Globus pallidus (tissue), 1 donor: ENCODE data around the gene UPP2.

Source experiments
- DNase-seq: peaks from one replicate; pipeline ENCODE4 v3.0.0-alpha.2; 2015; ENCODE audit warnings: low spot score

The UPP2 gene

DNA sequence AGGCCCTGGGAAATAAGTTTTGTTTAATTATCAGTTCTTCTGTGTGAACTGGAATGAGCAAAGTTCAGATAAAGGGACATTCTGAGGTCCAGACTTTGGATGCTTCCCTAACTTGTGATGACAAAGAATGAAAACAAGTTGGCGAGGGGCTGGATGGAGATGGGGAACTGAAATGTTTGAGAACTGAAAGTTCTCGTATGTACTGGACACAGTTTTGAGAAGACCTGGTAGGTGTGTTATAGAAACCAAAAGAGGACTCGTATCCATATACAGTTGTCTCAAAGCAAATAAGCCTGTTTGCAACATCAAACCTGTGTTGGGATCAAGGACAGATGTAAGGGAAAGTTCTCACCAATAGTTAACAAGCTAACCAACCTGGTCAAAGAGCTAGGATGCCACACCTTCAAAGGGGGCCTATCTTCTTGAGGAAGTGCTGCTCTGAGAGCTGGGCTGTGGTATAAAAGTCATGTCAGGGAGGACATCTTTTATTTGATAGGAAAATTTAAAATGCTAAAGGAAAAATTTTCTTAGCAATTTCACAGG is at the start of gene UPP2:
UPP2 (plus strand) TSS at position 493 of the 543 bp plus-strand sequence. CDS start 188 bp downstream, outside the sequence.
- no peak for DNase-seq

DNA sequence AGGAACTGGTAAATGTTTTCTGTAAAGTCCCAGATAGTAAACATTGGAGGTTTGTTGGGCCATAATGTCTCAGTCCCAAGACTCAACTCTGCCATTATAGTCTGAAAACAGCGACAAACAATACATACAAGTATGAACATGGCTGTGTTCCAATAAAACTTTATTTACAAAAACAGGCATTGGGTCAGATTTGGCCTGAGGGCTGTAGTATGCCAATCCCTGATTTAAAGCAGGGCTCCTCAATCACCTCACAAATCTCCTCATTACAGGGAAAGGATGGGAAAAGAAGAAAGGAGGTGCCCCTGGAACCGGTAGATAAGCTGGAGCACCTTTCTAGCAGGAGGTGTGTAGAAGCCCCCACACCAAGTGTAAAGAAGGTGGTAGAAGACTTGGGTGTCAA is 48.9 kb upstream of the UPP2 start:
- DNase-seq, result no peak

DNA sequence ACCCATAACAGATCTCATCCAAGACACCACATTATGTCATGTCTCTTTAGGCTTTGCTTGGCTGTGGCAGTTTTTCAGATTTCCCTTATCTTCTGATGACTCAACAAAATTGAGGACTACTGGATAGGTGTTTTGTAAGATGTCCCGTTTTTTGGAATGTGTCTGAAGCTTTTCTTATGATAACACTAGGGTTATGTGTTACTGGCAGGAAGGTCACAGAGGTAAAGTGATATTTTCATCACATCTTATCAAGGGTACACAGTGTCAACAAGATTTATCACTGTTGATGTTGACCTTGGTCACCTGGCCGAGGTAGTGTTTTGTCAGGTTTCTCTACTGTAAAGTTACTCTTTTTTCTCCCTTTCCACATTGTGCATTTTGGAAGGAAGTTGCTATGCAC is 44.8 kb upstream of the UPP2 start:
- DNase-seq, result no peak

DNA sequence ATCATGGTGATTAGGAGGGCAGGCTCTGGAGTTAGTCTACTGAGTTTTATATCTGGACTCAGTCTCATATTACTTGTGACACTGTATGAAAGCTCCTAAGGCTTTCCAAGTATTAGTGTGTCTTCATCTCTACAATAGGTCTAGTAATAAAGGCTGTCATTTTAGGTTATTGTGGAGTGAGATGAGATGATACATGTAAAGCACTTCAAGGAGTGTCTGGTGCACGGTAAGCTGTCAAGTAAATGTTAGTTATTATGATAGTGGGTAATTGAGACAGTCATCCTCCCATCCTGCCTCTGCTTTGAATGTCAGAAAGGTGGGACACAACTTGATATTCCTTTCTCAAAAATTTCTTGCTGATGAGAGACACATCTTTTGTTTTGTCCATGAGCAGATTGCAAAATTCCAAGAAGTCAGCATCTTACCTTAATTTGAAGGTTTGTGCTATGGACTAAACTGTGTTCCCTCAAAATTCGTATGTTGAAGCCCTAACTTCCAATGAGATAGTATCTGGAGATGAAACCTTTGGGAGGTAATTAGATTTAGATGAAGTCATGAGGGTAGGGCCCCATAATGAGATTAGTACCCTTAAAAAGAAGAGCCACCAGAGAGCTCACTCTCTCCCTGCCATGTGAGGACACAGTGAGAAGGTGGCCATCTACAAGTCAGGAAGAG is 41.4 kb upstream of the UPP2 start:
- DNase-seq, result no peak

DNA sequence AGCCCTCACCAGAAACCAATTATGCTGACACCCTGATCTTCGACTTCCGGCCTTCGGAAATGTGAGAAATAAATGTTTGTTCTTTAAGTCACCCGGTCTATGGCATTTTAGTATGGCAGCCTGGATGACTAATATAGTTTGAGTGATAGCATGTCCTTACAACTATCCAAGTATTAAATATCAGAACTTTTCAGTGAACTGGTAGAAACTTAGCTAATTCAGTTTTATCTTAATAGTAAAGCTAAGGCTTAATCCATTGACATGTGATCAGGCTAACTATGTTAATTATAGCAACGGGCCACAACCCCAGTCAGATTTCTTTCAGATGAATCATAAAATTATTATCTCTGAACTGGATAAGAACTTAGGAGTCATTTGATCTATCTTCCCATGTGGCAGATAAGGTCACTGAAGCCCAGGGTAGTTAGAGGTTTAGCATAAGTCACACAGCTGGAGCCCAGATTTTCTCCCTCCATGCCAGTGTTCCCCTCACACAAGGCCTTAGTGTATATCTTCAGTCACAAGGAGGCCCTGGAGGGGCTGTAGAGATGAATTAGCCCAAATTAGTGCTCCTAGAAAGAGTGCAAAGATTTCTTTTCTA is 40.7 kb upstream of the UPP2 start:
- no peak for DNase-seq

DNA sequence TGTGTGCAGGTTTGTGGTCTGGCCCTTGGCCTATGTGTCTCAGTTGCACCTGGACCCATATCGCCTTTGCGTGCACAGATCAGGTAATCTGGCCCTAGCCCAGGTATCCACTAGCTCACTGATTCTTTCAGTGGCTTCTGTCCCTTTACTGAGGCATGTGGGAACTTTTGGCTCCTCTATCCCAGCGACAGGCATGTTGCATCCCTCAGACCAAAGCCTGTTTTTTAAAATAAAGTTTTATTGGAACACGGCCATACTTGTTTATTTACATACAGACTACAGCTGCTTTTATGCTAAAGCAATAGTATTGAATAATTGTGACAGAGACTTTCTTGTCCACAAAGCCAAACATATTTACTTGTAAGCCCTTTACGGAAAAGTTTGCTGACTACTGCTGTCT is 39.9 kb upstream of the UPP2 start:
- DNase-seq, result no peak

DNA sequence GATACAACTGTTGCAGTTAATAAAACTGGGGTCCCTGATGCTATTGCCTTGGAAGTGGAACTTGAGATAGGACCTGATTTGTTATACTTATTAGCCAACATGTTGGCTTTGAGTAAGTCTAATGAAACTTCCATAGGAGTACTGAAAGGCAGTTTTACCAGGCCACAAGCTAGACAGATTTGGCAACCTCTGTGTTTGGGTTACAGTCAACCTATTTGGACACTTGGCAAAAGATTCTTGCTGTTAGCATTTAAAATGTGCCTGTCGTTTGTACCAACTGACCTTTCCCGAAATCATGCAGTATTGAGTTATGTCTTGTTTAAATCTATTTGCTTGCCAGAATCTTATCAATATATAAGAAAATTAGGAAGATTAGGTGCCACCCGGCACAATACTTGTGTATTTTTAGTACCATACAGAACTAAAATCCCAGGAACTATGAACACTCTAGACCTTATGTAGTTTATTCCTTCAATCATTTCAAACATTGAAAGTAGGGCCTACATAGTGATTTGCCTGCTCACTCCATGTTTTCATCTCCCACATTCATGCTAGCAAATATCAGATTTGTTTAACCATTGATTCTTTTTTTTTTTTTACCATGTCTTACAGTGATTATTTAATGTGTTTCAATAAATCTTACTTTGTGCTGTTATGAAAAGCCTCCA is 35.5 kb upstream of the UPP2 start:
- DNase-seq, result no peak

DNA sequence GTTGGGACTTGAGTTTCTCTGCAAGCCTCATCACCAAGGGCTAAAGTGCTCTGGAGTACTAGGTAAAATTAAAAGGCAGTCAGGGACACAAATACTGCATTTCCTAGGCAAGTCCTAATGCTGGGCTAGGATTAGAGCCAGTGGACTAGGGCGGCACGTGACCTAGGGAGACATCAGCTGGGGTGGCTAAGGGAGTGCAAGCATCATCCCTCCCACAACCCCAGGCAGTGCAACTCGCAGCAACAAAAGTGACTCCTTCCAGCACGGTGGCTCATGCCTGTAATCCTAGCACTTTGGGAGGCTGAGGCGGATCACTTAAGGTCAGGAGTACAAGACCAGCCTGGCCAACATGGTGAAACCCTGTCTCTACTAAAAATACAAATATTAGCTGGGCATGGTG is 30.7 kb upstream of the UPP2 start:
- DNase-seq, result no peak

DNA sequence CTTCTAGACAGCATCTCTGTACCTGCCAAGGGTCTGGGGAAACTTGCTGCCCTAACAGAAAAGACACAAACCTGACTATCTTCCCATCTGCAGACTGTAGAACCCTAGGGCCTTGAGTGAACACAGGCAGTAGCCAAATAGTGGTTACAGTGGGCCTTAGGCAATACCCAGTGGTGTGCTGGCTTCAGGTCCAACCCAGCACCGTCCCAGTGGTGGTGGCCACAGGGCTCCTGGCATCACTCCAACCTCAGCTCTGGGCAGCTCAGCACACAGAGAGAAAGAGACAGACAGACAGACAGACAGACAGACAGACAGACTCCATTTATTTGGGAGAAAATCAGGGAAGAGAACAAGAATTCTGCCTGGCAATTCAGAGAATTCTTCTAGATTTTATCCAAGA is 29.3 kb upstream of the UPP2 start:
- no peak for DNase-seq

DNA sequence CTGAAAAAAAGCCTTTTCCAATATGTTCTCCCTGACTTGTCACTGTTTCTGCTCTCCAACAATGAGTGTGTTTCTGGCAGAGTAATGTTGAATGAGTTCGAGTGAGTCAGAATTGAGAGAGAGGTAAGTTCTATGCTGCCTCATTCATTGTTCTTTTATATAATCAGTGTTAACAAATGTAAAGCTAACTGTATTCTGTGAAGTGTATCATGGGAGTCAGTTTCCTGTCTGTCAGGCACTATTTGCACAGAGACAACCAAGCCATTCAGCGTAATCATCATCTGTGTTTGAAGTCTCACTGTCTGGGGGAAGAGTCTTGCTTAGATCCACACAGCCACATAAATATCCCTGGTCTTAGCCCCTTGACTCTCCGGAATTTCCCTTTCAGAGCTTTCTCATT is 22.0 kb upstream of the UPP2 start:
- DNase-seq, result peak; percentile 14

DNA sequence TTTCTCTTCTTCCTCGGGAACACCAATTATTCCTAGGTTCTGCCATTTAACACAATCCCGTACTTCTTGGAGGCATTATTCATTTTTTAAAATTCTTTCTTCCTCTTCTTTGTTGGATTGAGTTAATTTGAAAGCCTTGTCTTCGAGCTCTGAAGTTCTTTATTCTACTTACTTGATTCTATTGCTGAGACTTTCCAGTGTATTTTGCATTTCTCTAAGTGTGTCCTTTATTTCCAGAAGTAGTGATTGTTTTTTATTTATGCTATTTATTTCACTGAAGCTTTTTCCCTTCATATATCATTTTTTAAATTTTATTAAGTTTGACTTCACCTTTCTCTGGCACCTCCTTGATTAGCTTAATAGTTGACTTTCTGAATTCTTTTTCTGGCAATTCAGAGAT is 13.6 kb upstream of the UPP2 start:
- DNase-seq, result no peak

DNA sequence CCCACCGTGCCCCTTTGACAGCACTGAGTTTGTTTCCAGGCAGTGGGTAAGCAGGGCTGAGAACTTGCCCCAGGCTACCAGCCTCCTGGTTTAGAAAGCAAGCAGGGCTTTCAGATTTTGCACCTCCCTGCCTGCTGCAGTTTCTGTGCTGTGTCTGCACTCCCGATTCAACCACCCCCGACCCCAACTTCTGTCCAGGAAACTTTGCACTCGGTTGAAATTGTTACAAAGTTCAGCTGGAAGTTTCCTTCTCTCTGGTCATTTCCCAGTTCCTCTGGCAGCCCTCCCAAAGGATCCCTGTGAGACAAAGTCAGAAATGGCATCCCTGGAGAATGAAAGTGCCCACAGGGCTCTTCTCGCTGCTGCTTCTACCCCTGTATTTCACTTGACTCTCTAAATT is 12.4 kb upstream of the UPP2 start:
- no peak for DNase-seq

DNA sequence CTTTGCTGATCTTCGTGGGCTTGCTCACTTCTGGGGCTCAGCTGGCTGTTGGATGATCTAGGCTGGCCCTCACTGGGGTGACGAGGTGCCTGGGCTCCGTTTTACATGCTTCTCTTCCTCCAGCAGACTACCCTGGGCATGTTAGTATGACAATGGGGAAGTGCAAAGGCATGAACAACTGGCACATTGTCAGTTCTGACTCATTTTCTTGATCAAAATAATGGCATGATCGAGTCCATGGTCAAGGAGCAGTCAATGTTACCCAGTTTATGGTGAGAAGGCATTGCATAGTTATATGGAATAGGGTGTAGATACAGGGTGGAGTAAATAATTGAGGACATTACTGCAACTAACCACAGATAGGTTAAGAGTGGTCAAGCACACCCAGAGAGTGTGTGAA is 10.0 kb upstream of the UPP2 start:
- no peak for DNase-seq

DNA sequence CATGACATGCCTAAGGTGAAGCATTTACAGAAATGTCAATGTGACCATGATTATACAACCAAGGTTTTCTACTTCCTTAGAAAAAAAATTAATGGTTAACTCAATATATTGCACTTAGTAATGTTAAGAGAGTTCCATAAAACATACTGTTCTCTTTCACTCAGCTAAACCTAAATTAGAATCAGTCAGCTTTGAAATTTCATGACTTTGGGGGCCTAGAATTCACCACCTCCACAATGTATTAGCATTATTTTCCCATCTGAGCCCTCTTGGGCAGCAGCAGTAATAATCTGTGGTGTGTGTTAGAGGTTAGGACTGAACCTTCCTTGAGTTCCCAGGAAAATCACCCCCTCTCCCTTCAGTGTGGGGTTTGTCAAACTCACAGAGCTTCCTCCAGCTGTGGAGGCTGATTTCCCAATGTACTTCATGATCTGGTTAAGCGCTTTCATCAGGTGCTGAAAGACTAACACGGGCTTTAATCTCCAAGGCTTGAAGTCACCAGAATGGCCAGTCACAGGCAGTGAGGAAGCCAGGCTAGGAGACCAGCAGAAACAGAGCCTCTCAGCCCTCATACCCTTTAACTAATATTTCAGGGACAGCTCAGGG is 7.1 kb upstream of the UPP2 start:
- no peak for DNase-seq

DNA sequence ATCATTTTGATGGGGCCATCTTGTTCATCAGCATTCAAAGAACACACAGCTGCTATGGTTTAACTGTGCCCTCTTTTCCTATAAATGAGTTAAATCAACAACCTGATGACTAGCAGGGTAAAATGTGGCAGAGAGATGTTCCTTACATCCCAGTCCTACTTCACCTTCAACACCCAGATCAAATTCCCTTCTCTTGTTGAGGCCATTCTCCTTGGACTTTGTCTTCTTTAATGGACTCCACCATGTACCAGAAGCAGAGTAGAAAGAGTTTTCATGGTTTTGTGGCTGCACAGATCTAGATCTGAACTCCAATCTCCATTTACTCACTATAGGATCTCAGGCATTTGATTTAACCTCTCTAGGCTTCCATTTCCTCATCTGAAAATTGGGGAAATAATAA is 6.4 kb upstream of the UPP2 start:
- DNase-seq, result no peak

DNA sequence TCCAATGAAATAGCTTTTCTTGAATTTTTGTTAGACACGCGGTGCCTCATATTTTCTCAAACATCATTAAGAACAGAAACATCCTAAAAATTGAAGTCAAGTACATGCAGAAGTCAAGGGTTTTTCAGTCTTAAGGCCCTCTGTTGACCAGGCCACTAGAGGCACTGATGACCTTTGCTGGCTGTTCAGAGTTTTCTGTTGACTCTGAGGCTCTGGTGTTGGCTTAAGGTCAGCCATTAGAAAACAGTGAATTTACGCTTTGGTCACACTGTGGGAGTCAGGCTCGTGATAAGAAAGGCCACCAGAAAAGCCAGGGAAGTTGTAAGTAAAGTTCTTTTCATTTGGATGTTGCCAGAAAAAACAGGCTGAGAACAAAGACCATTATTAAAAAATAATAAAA is 5.8 kb upstream of the UPP2 start:
- DNase-seq, result no peak

DNA sequence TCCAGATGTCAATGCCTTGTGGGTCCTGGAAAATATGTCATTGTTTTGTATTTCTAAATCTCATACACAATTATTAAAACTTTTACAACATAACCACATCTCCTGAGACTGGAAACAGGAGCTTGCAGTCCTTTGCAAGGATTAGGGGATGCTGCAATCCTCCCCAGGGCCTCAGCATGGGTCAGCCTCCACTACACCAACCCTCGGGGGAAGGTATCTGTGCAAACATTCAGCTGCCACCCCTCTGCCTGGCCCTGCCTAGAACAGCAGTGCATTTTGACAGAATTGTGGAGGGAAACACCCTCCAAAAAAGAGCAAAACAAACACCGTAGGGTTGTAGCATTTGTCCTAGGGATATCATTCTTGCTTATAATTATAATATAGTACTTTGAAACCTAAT is 4.2 kb upstream of the UPP2 start:
- no peak for DNase-seq

DNA sequence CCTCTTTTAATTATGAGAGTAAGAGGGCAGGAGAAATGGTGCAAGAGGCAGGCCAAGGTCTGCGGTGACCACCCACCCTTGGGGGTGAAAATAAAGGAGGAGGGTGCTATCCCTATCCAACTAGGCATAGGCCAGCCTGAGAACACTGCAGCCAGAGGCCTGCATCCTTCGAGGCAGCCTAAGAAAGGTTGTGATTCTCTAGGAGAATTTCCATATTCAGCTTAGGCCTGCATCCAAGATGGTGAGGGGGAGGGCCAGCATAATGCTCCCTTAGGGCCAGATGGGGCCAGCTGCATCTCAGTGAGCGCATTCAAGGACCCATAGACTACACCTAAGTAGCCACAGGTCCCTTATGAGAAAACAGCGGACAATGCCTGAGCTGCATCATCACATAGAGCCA is 3.5 kb upstream of the UPP2 start:
- DNase-seq, result no peak

DNA sequence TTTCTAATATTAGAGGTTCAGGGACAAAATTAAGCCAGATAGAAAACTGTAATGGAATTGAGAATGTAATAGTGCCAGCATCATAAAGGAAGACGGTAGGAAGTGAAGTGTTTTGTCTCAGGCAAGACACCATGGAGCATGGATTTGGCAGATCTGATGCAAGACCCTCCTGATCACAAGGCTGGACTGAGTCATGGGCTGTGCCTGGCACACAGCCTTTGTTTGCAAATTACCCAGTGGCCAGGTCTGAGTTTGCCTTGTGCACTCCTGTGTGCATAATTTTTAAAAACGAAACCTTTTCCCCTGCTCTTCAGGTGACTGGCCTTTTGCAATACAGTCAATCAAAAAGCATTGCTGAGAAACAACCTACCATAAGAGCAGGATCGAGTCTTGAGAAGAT is 2.0 kb upstream of the UPP2 start:
- no peak for DNase-seq

DNA sequence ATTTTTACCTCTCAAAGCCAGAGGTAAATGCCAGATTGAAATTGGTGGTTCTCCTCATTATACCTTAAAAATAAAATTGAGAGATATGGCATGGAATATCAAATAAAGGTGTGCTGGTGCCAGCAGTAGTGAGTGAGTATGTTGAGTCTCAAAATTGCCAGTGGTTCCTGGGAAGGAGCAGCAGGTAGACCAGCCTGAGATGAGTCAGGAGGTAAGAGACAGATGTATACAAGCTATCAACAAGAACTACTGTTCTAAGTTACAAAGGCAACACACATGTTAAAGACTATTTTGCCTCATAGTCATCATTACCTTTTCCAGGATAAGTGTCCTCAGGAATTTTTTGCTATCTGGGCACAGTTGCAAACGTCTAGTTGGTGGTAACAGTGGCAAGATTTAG is 1.3 kb upstream of the UPP2 start:
- no peak for DNase-seq

DNA sequence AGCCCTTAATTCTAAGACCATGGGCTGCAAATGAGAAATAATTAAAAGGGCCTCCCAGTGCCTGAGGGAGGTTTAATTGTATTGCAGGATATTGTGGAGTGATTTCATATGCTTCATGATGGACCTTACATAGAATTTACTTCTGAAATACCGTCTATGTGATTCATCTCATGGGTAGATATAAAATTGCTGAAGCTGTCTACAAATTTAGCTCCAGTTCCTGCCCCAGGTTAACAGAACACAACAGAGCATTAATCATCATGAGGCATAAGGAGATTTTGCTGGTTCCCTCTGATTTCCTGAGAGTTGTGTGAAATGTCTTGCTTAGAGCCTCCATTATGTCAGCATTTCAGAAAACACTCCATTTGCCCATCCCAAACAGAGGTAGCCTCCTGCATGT is 770 bp downstream of the UPP2 start:
- DNase-seq, result no peak

DNA sequence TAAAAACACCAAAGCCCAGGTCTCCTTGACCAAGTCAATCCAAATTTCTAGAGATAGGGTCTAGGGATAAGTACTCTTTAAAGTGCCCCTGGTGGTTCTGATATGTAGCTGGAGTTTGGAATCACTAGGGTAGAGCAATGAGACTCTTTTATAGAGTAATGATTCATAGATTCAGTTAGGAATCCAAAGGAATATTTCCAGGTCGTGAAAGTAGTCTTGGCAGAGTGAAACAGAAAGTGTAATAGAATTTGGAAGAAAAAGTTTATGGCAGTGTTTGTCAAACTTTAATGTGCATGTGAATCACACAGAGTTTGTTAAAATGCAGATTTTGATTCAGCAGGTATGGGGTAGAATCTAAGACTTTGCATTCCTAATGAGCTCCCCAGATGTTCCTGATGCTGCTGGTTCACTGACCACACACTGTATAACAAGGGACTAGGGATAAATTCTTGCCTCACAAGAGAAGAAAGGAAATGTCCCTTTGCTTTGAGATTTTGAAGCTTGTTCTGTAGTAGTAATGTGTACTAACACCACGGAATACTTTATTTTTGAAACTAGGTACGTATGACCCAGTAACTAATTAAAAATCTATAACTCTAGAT is 1.8 kb downstream of the UPP2 start:
- DNase-seq, result no peak

DNA sequence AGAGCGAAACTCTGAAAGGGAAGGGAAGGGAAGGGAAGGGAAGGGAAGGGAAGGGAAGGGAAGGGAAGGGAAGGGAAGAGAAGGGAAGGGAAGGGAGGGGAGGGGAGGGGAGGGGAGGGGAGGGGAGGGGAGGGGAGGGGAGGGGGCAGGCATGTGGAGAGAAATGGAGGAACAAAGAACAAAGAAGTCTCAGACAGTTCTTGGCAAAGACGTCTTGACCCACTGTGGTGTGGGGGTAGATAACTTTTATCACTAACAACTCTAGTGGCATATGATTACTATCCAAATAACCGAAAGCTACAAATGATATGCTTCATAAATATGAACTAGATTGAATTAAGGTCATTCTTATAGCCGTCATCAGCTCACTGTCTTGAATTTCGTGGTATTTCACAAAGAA is 3.2 kb downstream of the UPP2 start:
- no peak for DNase-seq
